Measurements from ENCODE around the gene TNFRSF19. TPM values are rescaled to one million over a fixed set of nuclear protein-coding genes. Genes with fewer than 3 reads are reported as not detected.

TNFRSF19 gene
- total RNA-seq, 1 experiment from 2014 or later, result 37.3 TPM

GRCh38 chr13:23680845-23681669 lies 110.8 kb downstream of the TNFRSF19 start:
- DNase-seq (ENCODE audit: low read depth), result peak; percentile 53

- DNase-seq (ENCODE audit: low read depth), result no peak
Measured at GRCh38 chr13:23683084-23683483, 112.9 kb downstream of the TNFRSF19 start.

- DNase-seq (ENCODE audit: low read depth), result no peak
Measured at GRCh38 chr13:23684647-23685046, 114.4 kb downstream of the TNFRSF19 start.

- DNase-seq (ENCODE audit: low read depth), result no peak
Measured at GRCh38 chr13:23685416-23685815, 115.2 kb downstream of the TNFRSF19 start.

- DNase-seq (ENCODE audit: low read depth), result no peak
Measured at GRCh38 chr13:23686948-23687347, 116.7 kb downstream of the TNFRSF19 start.

- no peak for DNase-seq (ENCODE audit: low read depth)
Measured at GRCh38 chr13:23687614-23688013, 117.4 kb downstream of the TNFRSF19 start.

GRCh38 chr13:23688336-23688735 lies 118.1 kb downstream of the TNFRSF19 start:
- no peak for DNase-seq (ENCODE audit: low read depth)

GRCh38 chr13:23690668-23691067 lies 120.5 kb downstream of the TNFRSF19 start:
- DNase-seq (ENCODE audit: low read depth), result no peak

GRCh38 chr13:23692816-23693215 lies 122.6 kb downstream of the TNFRSF19 start:
- no peak for DNase-seq (ENCODE audit: low read depth)

GRCh38 chr13:23695196-23695595 lies 125.0 kb downstream of the TNFRSF19 start:
- DNase-seq (ENCODE audit: low read depth), result no peak

GRCh38 chr13:23695711-23696464 lies 125.7 kb downstream of the TNFRSF19 start:
- DNase-seq (ENCODE audit: low read depth), result no peak

- no peak for DNase-seq (ENCODE audit: low read depth)
Measured at GRCh38 chr13:23696610-23697009, 126.4 kb downstream of the TNFRSF19 start.

- no peak for DNase-seq (ENCODE audit: low read depth)
Measured at GRCh38 chr13:23697772-23698313, 127.6 kb downstream of the TNFRSF19 start.

GRCh38 chr13:23699271-23699670 lies 129.1 kb downstream of the TNFRSF19 start:
- DNase-seq (ENCODE audit: low read depth), result no peak

GRCh38 chr13:23701186-23701585 lies 131.0 kb downstream of the TNFRSF19 start:
- DNase-seq (ENCODE audit: low read depth), result no peak

GRCh38 chr13:23701636-23702035 lies 131.4 kb downstream of the TNFRSF19 start:
- peak; percentile 100 for DNase-seq (ENCODE audit: low read depth)

- DNase-seq (ENCODE audit: low read depth), result no peak
Measured at GRCh38 chr13:23703246-23703860, 133.1 kb downstream of the TNFRSF19 start.

GRCh38 chr13:23705583-23705982 lies 135.4 kb downstream of the TNFRSF19 start:
- no peak for DNase-seq (ENCODE audit: low read depth)

- DNase-seq (ENCODE audit: low read depth), result no peak
Measured at GRCh38 chr13:23707674-23708073, 137.5 kb downstream of the TNFRSF19 start.

- DNase-seq (ENCODE audit: low read depth), result peak; percentile 80
Measured at GRCh38 chr13:23709536-23709935, 139.3 kb downstream of the TNFRSF19 start.

- no peak for DNase-seq (ENCODE audit: low read depth)
Measured at GRCh38 chr13:23710366-23710765, 140.2 kb downstream of the TNFRSF19 start.

- DNase-seq (ENCODE audit: low read depth), result no peak
Measured at GRCh38 chr13:23711355-23711754, 141.1 kb downstream of the TNFRSF19 start.
